ENCODE data around the gene ARHGAP19.
"Not testable (repeated sequence)": the region's sequence is repeated elsewhere in the genome, so short reads cannot be mapped to it uniquely, and the experiment has no call there.

Gene ARHGAP19

DNA sequence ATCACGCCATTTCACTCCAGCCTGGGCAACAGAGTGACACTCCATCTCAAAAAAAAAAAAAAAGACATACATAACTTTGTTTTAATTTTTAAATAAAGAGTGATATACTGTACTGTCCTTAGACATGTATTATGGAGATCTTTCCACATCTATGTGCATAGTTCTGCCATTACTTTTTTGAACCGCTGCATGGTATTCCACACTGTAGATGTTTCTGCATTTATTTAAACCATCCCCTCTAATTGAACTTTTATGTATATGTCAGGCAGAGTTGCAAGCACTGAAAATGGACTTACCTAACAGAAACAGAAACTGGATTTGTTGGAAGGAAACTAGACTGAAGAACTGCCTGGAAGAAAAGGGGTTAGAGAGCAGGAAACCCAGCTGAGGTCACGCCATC, 8.5 kb upstream of the ARHGAP19 start:
- DNase-seq (ENCODE audit: low read depth, low spot score) = no peak
- Histone ChIP-seq H3K9me3 (ENCODE audit: low read depth, low read length) (no peaks in the 10 kb centered on the region), H3K36me3 (ENCODE audit: insufficient read depth, low read length) (no peaks in the 10 kb centered on the region), H3K27ac (no peak overlapping the region), H3K9ac (ENCODE audit: insufficient read length) (no peak overlapping the region), H3K4me3 (no peak overlapping the region)
- TF ChIP-seq POLR2AphosphoS5 (IDR thresholded peaks at IDR 0.05; ENCODE audit: borderline replicate concordance, low read depth, low read length) (no peak), EZH2 (IDR thresholded peaks at IDR 0.05) (no peak), FOXP2 (optimal IDR thresholded peaks at IDR 0.05; ENCODE audit: control extremely low read depth, extremely low read length, insufficient read depth) (no peak)

- DNase-seq (ENCODE audit: low read depth, low spot score) = no peak
- Histone ChIP-seq H3K9ac (ENCODE audit: insufficient read length) (no peak overlapping the region), H3K36me3 (ENCODE audit: insufficient read depth, low read length) (no peaks in the 10 kb centered on the region), H3K27ac (no peak overlapping the region), H3K9me3 (ENCODE audit: low read depth, low read length) (no peaks in the 10 kb centered on the region), H3K4me3 (no peak overlapping the region)
- no peak for TF ChIP-seq POLR2AphosphoS5 (IDR thresholded peaks at IDR 0.05; ENCODE audit: borderline replicate concordance, low read depth, low read length)
- TF ChIP-seq EZH2 (IDR thresholded peaks at IDR 0.05) = no peak
- no peak for TF ChIP-seq FOXP2 (optimal IDR thresholded peaks at IDR 0.05; ENCODE audit: control extremely low read depth, extremely low read length, insufficient read depth)
These were observed 5.8 kb upstream of the ARHGAP19 start for GRCh38 chr10:97298223-97298571.

DNA sequence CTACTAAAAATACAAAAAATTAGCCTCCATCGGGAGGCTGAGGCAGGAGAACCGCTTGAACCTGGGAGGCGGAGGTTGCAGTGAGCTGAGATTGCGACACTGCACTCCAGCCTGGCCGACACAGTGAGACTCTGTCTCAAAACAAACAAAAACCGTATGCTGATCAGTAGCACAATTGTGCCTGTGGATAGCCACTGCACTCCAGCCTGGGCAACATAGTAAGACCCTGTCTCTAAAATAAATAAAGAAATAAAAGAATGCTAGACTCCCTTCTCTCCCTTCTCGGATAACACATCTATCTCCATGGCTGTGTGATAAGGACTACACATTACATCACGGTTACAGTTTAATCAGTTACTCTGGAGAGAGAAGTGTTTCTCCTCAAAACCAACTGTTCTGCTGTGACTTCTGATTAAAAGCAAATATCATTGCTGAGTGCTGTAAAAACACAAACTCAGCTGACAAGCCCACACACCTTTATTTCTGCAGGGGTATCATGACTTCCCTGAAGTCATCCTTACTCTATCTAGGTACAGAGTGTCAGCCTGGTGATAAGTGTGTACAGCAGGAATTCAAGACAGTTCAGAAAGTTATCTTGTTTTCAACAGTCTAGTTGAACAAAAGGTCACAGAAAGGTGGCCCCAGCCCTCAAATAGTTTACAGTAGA, 5.3 kb upstream of the ARHGAP19 start:
- H3K4me3 ChIP-seq = no peak overlapping the region
- no peak for DNase-seq (ENCODE audit: low read depth, low spot score)
- no peaks in the 10 kb centered on the region for H3K9me3 ChIP-seq (ENCODE audit: low read depth, low read length)
- H3K27ac ChIP-seq = no peak overlapping the region
- no peaks in the 10 kb centered on the region for H3K36me3 ChIP-seq (ENCODE audit: insufficient read depth, low read length)
- H3K9ac ChIP-seq (ENCODE audit: insufficient read length) = no peak overlapping the region
- TF ChIP-seq EZH2 (IDR thresholded peaks at IDR 0.05) = no peak
- no peak for TF ChIP-seq POLR2AphosphoS5 (IDR thresholded peaks at IDR 0.05; ENCODE audit: borderline replicate concordance, low read depth, low read length)

DNA sequence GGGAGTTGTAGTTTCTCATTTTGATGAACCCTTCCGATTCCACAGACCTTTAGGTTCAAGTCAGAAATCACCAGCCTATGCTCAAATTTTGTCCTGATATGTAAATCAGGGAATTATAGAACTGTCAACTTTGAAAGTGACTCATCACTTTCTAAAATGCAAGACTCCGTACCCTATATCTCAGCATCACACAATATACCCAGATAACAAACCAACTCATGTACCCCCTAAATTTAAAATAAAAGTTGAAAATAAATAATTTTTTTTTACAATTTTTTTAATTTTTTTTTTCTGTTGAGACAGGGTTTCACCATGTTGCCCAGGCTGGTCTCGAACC, 393 bp upstream of the ARHGAP19 start:
- Histone ChIP-seq H3K9ac (ENCODE audit: insufficient read length) (no peak overlapping the region), H3K27ac (no peak overlapping the region), H3K4me3 (peak overlapping the region; percentile 48; the same call in 1 of the 2 replicates), H3K9me3 (ENCODE audit: low read depth, low read length) (no peaks in the 10 kb centered on the region), H3K36me3 (ENCODE audit: insufficient read depth, low read length) (no peaks in the 10 kb centered on the region)
- no peak for DNase-seq (ENCODE audit: low read depth, low spot score)
- no peak for TF ChIP-seq FOXP2 (optimal IDR thresholded peaks at IDR 0.05; ENCODE audit: control extremely low read depth, extremely low read length, insufficient read depth)
- no peak for TF ChIP-seq EZH2 (IDR thresholded peaks at IDR 0.05)
- TF ChIP-seq POLR2AphosphoS5 (IDR thresholded peaks at IDR 0.05; ENCODE audit: borderline replicate concordance, low read depth, low read length) = no peak

DNA sequence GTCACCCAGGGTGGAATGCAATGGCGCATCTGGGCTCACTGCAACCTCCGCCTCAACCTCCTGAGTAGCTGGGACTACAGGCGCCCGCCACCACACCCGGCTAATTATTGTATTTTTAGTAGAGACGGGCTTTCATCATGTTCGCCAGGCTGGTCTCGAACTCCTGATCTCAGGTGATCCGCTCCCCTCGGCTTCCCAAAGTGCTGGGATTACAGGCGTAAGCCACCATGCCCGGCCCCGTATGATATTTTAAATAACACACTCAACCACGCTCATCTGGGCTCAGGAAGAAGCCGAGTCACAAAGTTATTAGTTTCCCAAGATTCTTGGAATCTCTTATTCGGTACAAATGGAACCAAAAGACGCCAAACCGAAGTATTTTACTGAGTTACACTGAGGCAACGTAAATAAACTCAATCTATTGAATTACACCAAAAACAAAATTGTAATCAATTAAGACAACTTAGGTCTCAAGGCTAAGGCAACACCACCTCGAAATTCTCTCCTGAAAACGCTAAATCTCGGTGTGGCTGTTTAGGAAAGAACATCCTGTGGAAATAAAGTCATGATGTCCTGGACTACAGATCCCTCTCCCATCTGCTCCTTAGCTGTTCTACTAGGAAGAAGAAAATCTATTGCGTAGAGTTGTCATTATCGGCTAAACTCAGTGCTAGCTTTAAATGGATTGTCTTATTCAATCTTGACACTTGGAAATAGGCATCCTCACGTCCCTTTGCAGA, 910 bp downstream of the ARHGAP19 start:
- TF ChIP-seq POLR2AphosphoS5 (IDR thresholded peaks at IDR 0.05; ENCODE audit: borderline replicate concordance, low read depth, low read length) = no peak
- TF ChIP-seq EZH2 (IDR thresholded peaks at IDR 0.05) = no peak
- no peak for TF ChIP-seq FOXP2 (optimal IDR thresholded peaks at IDR 0.05; ENCODE audit: control extremely low read depth, extremely low read length, insufficient read depth)

DNA sequence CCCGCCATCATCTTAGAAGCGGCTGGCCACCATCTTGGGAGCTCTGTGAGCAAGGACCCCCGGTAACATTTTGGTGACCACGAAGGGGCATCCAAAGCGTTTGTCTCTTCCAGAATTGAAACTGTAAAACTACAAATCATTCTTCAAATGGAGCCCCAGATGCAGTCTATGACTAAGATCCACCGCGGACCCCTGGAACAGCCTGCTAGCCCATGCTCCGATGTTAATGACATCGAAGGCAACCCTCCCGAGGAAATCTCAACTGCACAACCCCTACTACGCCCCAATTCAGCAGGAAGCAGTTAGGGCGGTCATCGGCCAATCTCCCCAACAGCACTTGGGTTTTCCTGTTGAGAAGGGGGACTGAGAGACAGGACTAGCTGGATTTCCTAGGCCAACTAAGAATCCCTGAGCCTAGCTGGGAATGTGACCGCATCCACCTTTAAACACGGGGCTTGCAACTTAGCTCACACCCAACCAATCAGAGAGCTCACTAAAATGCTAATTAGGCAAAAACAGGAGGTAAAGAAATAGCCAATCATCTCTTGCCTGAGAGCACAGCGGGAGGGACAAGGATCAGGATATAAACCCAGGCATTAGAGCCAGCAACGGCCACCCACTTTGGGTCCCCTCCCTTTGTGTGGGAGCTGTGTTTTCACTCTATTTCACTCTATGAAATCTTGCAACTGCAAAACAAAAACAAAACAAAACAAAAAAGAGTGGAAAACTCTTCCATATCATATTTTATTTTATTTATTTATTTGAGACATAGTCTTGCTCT, 1.7 kb downstream of the ARHGAP19 start:
- not testable (repeated sequence) for H3K9ac ChIP-seq (ENCODE audit: insufficient read length); H3K36me3 ChIP-seq (ENCODE audit: insufficient read depth, low read length); H3K9me3 ChIP-seq (ENCODE audit: low read depth, low read length); DNase-seq (ENCODE audit: low read depth, low spot score); H3K27ac ChIP-seq
- H3K4me3 ChIP-seq = 0 out of 2 replicates have a peak overlapping the region, but pooled peaks have one; percentile 90

More for the DNA sequence above, 910 bp downstream of the ARHGAP19 start:
- H3K9ac ChIP-seq (ENCODE audit: insufficient read length) = peak overlapping the region; percentile 83
- H3K9me3 ChIP-seq (ENCODE audit: low read depth, low read length) = no peaks in the 10 kb centered on the region
- DNase-seq (ENCODE audit: low read depth, low spot score) = no peak
- H3K36me3 ChIP-seq (ENCODE audit: insufficient read depth, low read length) = peaks cover 2% of the 10 kb centered on the region; the same call in 1 of the 2 replicates
- H3K4me3 ChIP-seq = peak overlapping the region; percentile 90
- peak overlapping the region; percentile 75; the same call in 1 of the 2 replicates for H3K27ac ChIP-seq

DNA sequence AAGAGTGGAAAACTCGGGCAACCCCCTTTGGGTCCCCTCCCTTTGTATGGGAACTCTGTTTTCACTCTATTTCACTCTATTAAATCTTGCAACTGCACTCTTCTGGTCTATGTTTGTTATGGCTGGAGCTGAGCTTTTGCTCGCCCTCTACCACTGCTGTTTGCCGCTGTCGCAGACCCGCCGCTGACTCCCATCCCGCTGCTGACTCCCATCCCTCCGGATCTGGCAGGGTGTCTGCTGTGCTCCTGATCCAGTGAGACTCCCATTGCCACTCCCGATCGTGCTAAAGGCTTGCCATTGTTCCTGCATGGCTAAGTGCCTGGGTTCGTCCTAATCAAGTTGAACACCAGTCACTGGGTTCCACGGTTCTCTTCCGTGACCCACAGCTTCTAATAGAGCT, 2.4 kb downstream of the ARHGAP19 start:
- H3K9me3 ChIP-seq (ENCODE audit: low read depth, low read length); DNase-seq (ENCODE audit: low read depth, low spot score); H3K36me3 ChIP-seq (ENCODE audit: insufficient read depth, low read length); H3K27ac ChIP-seq; H3K9ac ChIP-seq (ENCODE audit: insufficient read length); H3K4me3 ChIP-seq: not testable (repeated sequence)

DNA sequence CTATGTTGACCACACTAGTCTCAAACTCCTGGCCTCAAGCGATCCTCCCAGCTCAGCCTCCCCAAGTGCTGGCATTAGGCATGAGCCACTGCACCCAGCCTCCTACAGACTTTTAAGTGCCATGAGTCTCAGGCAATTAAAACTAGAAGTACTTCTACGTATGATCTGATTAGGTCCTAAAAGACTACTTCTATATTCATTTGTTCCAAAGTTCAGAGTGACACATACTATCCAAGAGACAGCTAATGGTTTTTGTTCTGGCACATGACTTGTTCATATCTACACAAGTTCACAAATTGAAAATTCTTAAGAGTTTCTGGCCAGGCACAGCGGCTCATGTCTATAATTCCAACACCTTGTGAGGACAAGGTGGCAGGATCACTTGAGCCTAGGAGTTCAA, 11.7 kb downstream of the ARHGAP19 start:
- Histone ChIP-seq H3K9ac (ENCODE audit: insufficient read length) (no peak overlapping the region), H3K36me3 (ENCODE audit: insufficient read depth, low read length) (no peaks in the 10 kb centered on the region), H3K27ac (no peak overlapping the region), H3K9me3 (ENCODE audit: low read depth, low read length) (no peaks in the 10 kb centered on the region), H3K4me3 (no peak overlapping the region)
- no peak for DNase-seq (ENCODE audit: low read depth, low spot score)
- TF ChIP-seq EZH2 (IDR thresholded peaks at IDR 0.05) (no peak), FOXP2 (optimal IDR thresholded peaks at IDR 0.05; ENCODE audit: control extremely low read depth, extremely low read length, insufficient read depth) (no peak), POLR2AphosphoS5 (IDR thresholded peaks at IDR 0.05; ENCODE audit: borderline replicate concordance, low read depth, low read length) (no peak)
